HG02759 (cell line): ENCODE results near the gene TRIM56.
"Not testable (repeated sequence)": the region's sequence is repeated elsewhere in the genome, so short reads cannot be mapped to it uniquely, and the experiment has no call there.

ENCODE experiments used
- ATAC-seq: cut with Tn5 transposase; IDR thresholded peaks from one replicate; pipeline ENCODE4 v1.9.1; 2021; ENCODE audit warnings: mild to moderate bottlenecking, moderate library complexity; ENCODE audit not compliant: unreplicated experiment

Gene TRIM56

DNA sequence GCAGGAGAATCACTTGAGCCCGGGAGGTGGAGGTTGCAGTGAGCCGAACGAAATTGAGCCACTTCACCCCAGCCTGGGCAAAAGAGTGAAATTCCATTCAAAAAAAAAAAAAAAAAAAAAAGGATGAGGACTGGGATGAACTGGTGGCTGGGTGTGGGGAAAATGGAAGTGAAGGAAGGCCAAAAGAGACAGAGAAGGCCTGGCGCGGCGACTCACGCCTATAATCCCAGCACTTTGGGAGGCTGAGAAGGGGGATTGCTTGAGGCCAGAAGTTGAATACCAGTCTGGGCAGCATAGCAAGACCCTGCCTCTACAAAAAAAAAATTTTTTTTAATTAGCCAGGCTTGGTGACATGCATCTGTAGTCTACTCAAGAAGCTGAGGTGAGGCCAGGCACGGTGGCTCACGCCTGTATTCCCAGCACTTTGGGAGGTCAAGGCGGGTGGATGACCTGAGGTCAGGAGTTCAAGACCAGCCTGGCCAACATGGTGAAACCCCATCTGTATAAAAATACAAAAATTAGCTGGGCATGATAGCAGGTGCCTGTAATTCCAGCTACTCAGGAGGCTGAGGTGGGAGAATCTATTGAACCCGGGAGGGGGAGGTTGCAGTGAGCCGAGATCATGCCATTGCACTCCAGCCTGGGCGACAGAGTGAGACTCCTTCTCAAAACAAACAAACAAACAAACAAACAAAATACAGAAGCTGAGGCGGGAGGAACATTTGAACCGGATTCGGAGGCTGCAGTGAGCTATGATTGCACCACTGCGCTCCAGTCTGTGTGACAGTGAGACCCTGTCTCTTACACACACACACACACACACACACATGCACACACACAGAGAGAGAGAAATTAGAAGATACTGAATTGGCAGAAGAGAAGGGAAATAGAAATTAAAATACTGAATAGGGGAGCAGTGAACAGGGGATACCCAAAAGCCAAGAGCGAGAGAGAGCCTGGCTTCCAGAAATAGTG, 47.6 kb downstream of the TRIM56 start:
- ATAC-seq: not testable (repeated sequence)

- no peak for ATAC-seq
These were observed 48.5 kb downstream of the TRIM56 start for GRCh38 chr7:101133621-101134398.

GRCh38 chr7:101134399-101134980, 49.2 kb downstream of the TRIM56 start:
- no peak for ATAC-seq

DNA sequence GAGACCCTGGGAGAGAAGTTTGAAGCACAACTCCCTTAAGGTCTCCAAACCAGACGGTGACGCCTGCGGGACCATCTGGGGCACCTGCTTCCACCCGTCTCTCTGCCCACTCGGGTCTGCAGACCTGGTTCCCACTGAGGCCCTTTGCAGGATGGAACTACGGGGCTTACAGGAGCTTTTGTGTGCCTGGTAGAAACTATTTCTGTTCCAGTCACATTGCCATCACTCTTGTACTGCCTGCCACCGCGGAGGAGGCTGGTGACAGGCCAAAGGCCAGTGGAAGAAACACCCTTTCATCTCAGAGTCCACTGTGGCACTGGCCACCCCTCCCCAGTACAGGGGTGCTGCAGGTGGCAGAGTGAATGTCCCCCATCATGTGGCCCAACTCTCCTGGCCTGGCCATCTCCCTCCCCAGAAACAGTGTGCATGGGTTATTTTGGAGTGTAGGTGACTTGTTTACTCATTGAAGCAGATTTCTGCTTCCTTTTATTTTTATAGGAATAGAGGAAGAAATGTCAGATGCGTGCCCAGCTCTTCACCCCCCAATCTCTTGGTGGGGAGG, 52.5 kb downstream of the TRIM56 start:
- no peak for ATAC-seq

GRCh38 chr7:101138213-101138870, 53.1 kb downstream of the TRIM56 start:
- peak; percentile 87 for ATAC-seq

DNA sequence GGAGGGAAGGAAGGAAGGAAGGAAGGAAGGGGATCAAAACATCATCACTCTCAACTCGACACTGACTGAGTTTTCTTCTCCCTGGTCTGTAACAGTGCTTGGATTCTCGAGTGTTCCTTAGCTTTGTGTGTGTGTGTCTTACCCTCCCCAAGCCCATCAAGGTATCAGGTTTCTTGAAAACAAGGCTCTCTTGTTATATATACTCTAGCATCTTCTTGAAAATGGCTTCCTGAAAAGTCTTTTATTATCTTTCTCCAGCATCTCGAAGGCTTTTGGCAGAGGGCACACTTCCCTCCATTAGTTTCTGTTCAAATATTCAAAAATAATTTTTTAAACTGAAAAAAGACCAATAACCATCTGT, 55.0 kb downstream of the TRIM56 start:
- ATAC-seq: no peak

DNA sequence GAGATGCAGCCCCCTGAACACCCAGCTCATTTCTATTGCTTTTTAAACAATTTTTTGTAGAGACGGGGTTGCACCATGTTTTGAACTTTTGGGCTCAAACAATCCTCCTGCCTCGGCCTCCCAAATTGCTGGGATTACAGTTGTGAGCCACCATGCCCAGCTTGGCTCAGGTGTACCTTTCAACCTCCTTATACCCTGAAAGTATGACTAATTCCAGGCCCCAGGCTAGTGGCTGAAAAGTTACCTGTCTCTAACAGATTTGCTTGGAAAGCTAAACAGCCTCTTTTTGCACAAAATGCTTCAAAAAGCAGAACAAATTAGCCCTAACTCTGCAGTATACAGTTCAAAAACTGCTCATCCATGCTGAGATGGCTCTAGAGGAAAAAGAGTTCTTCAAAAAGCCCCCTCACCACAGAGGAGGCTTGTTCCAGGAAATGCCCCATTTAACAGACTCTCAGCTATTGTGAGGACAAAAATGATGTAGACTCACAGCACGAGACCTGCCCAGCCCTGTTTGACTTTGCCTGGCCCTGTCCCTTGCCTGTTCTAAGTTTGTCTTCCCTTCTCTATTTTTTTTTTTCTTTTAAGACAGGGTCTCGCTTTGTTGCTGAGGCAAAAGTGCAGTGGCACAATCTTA, 55.6 kb downstream of the TRIM56 start:
- no peak for ATAC-seq
